Measurements from ENCODE around the gene DLG1. TPM values are rescaled to one million over a fixed set of nuclear protein-coding genes. Genes with fewer than 3 reads are reported as not detected.

DLG1 gene
- total RNA-seq, 1 experiment from 2014 or later, result 107 TPM

- Histone ChIP-seq H3K27me3 (replicated peaks; ENCODE audit: insufficient read depth, low read depth, low read length, poor library complexity) (no peaks in the 10 kb centered on the region), H3K27ac (ENCODE audit: low read depth, low read length, poor library complexity, severe bottlenecking) (no peak overlapping the region), H3K4me3 (ENCODE audit: low read depth, low read length, poor library complexity, severe bottlenecking) (no peak overlapping the region), H3K36me3 (ENCODE audit: insufficient read depth, low read length, poor library complexity, severe bottlenecking) (peaks cover 38% of the 10 kb centered on the region), H3K4me1 (ENCODE audit: insufficient read depth, low read length, poor library complexity, severe bottlenecking) (no peaks in the 10 kb centered on the region), H3K9me3 (ENCODE audit: low read depth, low read length, poor library complexity, severe bottlenecking) (peaks cover 44% of the 10 kb centered on the region)
- CTCF ChIA-PET, result no interaction called here
- BruUV-seq (replicated peaks), result no TSS peak
- TF ChIP-seq EZH2 (IDR thresholded peaks at IDR 0.05; ENCODE audit: borderline replicate concordance, low read depth, low read length, poor library complexity, severe bottlenecking) (no peak), CTCF (conservative IDR thresholded peaks at IDR 0.05; ENCODE audit: low read depth, low read length) (no peak)
- no peak for DNase-seq (ENCODE audit: low spot score)
- intact Hi-C loops (cut with micrococcal nuclease; ENCODE audit: unreplicated experiment), result no loop called here
- POLR2A ChIA-PET (ENCODE audit: low non-redundant PET), result no interaction called here
Observed at GRCh38 chr3:197242784-197243432, 55.5 kb downstream of the DLG1 start.

GRCh38 chr3:197241173-197241572 is 57.2 kb downstream of the DLG1 start:
- POLR2A ChIA-PET (ENCODE audit: low non-redundant PET), result no interaction called here
- CTCF ChIA-PET, result no interaction called here
- Histone ChIP-seq H3K9me3 (ENCODE audit: low read depth, low read length, poor library complexity, severe bottlenecking) (peaks cover 38% of the 10 kb centered on the region), H3K4me3 (ENCODE audit: low read depth, low read length, poor library complexity, severe bottlenecking) (no peak overlapping the region), H3K36me3 (ENCODE audit: insufficient read depth, low read length, poor library complexity, severe bottlenecking) (peaks cover 37% of the 10 kb centered on the region), H3K27ac (ENCODE audit: low read depth, low read length, poor library complexity, severe bottlenecking) (no peak overlapping the region), H3K4me1 (ENCODE audit: insufficient read depth, low read length, poor library complexity, severe bottlenecking) (no peaks in the 10 kb centered on the region), H3K27me3 (replicated peaks; ENCODE audit: insufficient read depth, low read depth, low read length, poor library complexity) (no peaks in the 10 kb centered on the region)
- BruUV-seq (replicated peaks), result no TSS peak
- no peak for DNase-seq (ENCODE audit: low spot score)
- no peak for TF ChIP-seq EZH2 (IDR thresholded peaks at IDR 0.05; ENCODE audit: borderline replicate concordance, low read depth, low read length, poor library complexity, severe bottlenecking)
- TF ChIP-seq CTCF (conservative IDR thresholded peaks at IDR 0.05; ENCODE audit: low read depth, low read length), result no peak
- intact Hi-C loops (cut with micrococcal nuclease; ENCODE audit: unreplicated experiment), result no loop called here

- Histone ChIP-seq H3K27me3 (replicated peaks; ENCODE audit: insufficient read depth, low read depth, low read length, poor library complexity) (no peaks in the 10 kb centered on the region), H3K27ac (ENCODE audit: low read depth, low read length, poor library complexity, severe bottlenecking) (no peak overlapping the region), H3K4me3 (ENCODE audit: low read depth, low read length, poor library complexity, severe bottlenecking) (no peak overlapping the region), H3K4me1 (ENCODE audit: insufficient read depth, low read length, poor library complexity, severe bottlenecking) (no peaks in the 10 kb centered on the region), H3K36me3 (ENCODE audit: insufficient read depth, low read length, poor library complexity, severe bottlenecking) (peaks cover 35% of the 10 kb centered on the region), H3K9me3 (ENCODE audit: low read depth, low read length, poor library complexity, severe bottlenecking) (peaks cover 43% of the 10 kb centered on the region)
- CTCF ChIA-PET, result no interaction called here
- no TSS peak for BruUV-seq (replicated peaks)
- no peak for DNase-seq (ENCODE audit: low spot score)
- TF ChIP-seq CTCF (conservative IDR thresholded peaks at IDR 0.05; ENCODE audit: low read depth, low read length), result no peak
- TF ChIP-seq EZH2 (IDR thresholded peaks at IDR 0.05; ENCODE audit: borderline replicate concordance, low read depth, low read length, poor library complexity, severe bottlenecking), result no peak
- POLR2A ChIA-PET (ENCODE audit: low non-redundant PET), result no interaction called here
- intact Hi-C loops (cut with micrococcal nuclease; ENCODE audit: unreplicated experiment), result no loop called here
Observed at GRCh38 chr3:197239857-197240256, 58.6 kb downstream of the DLG1 start.
